HepG2 (cell line): ENCODE results near the gene OR14I1. TPM values are rescaled to one million over a fixed set of nuclear protein-coding genes. Genes with fewer than 3 reads are reported as not detected.

Source experiments
- ATAC-seq: fragments of 200-7000 bp; cut with Tn5 transposase; 3 replicates; pipeline ENCODE4 v1.9.1; 2020; ENCODE audit warnings: mild to moderate bottlenecking, moderate library complexity
- BruUV-seq: library from RNA; stranded (reverse); fragments of 400-500 nt; replicated peaks from 2 replicates; lab custom pipeline; 2021; lab: Mats Ljungman, UMichigan
- CTCF ChIA-PET: fragments of 300-600 bp; formaldehyde crosslinking; extraction: SDS; loops from one replicate; lab custom pipeline; 2021; ENCODE audit warnings: low total read pairs, inconsistent platforms, low intra/inter-chr PET ratio; lab: Yijun Ruan, JAX
- POLR2A ChIA-PET: fragments of 350-600 bp; sonication (Branson Sonifier 250); formaldehyde crosslinking; loops from one replicate; lab custom pipeline; 2020; ENCODE audit warnings: antibody characterized with exemption, inconsistent platforms; lab: Yijun Ruan, JAX
- DNase-seq: peaks from one replicate; pipeline ENCODE4 v3.0.0-alpha.2; 2015; ENCODE audit warnings: low spot score
- FAIRE-seq: peaks from 3 replicates; lab custom pipeline; 2011; peaks lifted over from hg19 to GRCh38; lab: Jason Lieb, UNC
- H2AFZ ChIP-seq: one replicate; pipeline ENCODE4 v1.6.1; 2011; ENCODE audit warnings: low read length, inconsistent platforms
- H3K27ac ChIP-seq: fragments of 300-600 bp; 3 replicates; pipeline ENCODE4 v1.8.0; 2011; ENCODE audit warnings: mixed run types, mild to moderate bottlenecking, mixed read lengths, low read length, inconsistent platforms; ENCODE audit not compliant: insufficient read depth; ENCODE audit errors: extremely low read length
- H3K27me3 ChIP-seq, 2 experiments: fragments of 200-600 bp in 1 of 2; 2 replicates in 1 of 2; 3 replicates in 1 of 2; pipeline versions ENCODE4 v1.6.0 to v1.8.0; 2011; ENCODE audit warnings: low read length in 2 of 2, mild to moderate bottlenecking in 2 of 2, moderate library complexity in 2 of 2, inconsistent platforms in 1 of 2; ENCODE audit not compliant: insufficient read depth in 2 of 2, control insufficient read depth in 1 of 2
- H3K36me3 ChIP-seq, 2 experiments: fragments of 200-600 bp in 1 of 2; replicated peaks in 1 of 2; 2 replicates in 1 of 2; 3 replicates in 1 of 2; pipeline versions ENCODE4 v1.5.1 to v1.8.0; 2011; ENCODE audit warnings: low read length in 2 of 2, inconsistent platforms in 1 of 2; ENCODE audit not compliant: insufficient read depth in 2 of 2, control insufficient read depth in 1 of 2
- H3K4me1 ChIP-seq: 2 replicates; pipeline ENCODE4 v1.5.1; 2012; ENCODE audit warnings: low read length, inconsistent platforms; ENCODE audit not compliant: insufficient read depth
- H3K4me2 ChIP-seq: 2 replicates; pipeline ENCODE4 v1.6.0; 2011; ENCODE audit warnings: low read depth, low read length, inconsistent platforms
- H3K4me3 ChIP-seq, 3 experiments: fragments of 200-600 bp in 1 of 3; sonication (generic), shearing (Covaris generic) in 1 of 3; replicated peaks in 1 of 3; 2 replicates each; pipeline ENCODE4 v1.5.1; 2011 to 2016; ENCODE audit warnings: low read length in 3 of 3, inconsistent platforms in 2 of 3, low read depth in 2 of 3, mild to moderate bottlenecking in 2 of 3, control low read depth in 1 of 3, mixed read lengths in 1 of 3; ENCODE audit not compliant: insufficient read depth in 1 of 3
- H3K79me2 ChIP-seq: one replicate; pipeline ENCODE4 v1.6.1; 2011; ENCODE audit warnings: low read length, inconsistent platforms; ENCODE audit not compliant: insufficient read depth
- H3K9ac ChIP-seq: 2 replicates; pipeline ENCODE4 v1.6.0; 2011; ENCODE audit warnings: mild to moderate bottlenecking, low read depth, low read length, inconsistent platforms; ENCODE audit not compliant: insufficient read depth
- H3K9me3 ChIP-seq: 2 replicates; pipeline ENCODE4 v1.5.1; 2012; ENCODE audit warnings: mild to moderate bottlenecking, low read length
- H4K20me1 ChIP-seq: 2 replicates; pipeline ENCODE4 v1.6.0; 2011; ENCODE audit warnings: inconsistent platforms, mild to moderate bottlenecking, low read length, moderate library complexity; ENCODE audit not compliant: insufficient read depth
- AFF4 ChIP-seq: sonication (generic); formaldehyde crosslinking; IDR thresholded peaks from 2 replicates; pipeline ENCODE4 v1.4.0; 2020; ENCODE audit warnings: missing genetic modification reagents
- FOSL1 ChIP-seq: sonication (generic); formaldehyde crosslinking; IDR thresholded peaks from 2 replicates; pipeline ENCODE4 v1.9.0; 2021; ENCODE audit warnings: missing genetic modification reagents, borderline replicate concordance
- MYC ChIP-seq: sonication (generic); formaldehyde crosslinking; IDR thresholded peaks from 2 replicates; pipeline ENCODE4 v1.9.0; 2021; ENCODE audit warnings: missing genetic modification reagents, borderline replicate concordance
- NCOA1 ChIP-seq: sonication (generic); formaldehyde crosslinking; IDR thresholded peaks from 2 replicates; pipeline ENCODE4 v1.9.0; 2021; ENCODE audit warnings: missing genetic modification reagents
- POLR2AphosphoS2 ChIP-seq: IDR thresholded peaks from 2 replicates; pipeline ENCODE4 v1.6.1; 2011; ENCODE audit warnings: low read depth, low read length, improper control_type of control experiment
- RCOR2 ChIP-seq: IDR thresholded peaks from 2 replicates; pipeline ENCODE4 v1.6.1; 2016; ENCODE audit warnings: missing biosample characterization, missing genetic modification reagents
- SAP130 ChIP-seq: IDR thresholded peaks from 2 replicates; pipeline ENCODE4 v1.6.1; 2016; ENCODE audit warnings: low read depth
- ZFP36L1 ChIP-seq: sonication (generic); formaldehyde crosslinking; IDR thresholded peaks from 2 replicates; pipeline ENCODE4 v1.8.0; 2022; ENCODE audit warnings: mild to moderate bottlenecking, missing genetic modification reagents, moderate library complexity
- ZFP82 ChIP-seq: sonication (generic); formaldehyde crosslinking; IDR thresholded peaks from 2 replicates; pipeline ENCODE4 v1.5.1; 2020; ENCODE audit warnings: mild to moderate bottlenecking, missing genetic modification reagents, borderline replicate concordance
- ZNF101 ChIP-seq: sonication (generic); formaldehyde crosslinking; IDR thresholded peaks from 2 replicates; pipeline ENCODE4 v1.4.0; 2020; ENCODE audit warnings: mild to moderate bottlenecking, low read depth, missing genetic modification reagents, borderline replicate concordance
- ZNF136 ChIP-seq: sonication (generic); formaldehyde crosslinking; IDR thresholded peaks from 2 replicates; pipeline ENCODE4 v1.8.1; 2022; ENCODE audit warnings: low read depth, mild to moderate bottlenecking, moderate library complexity, missing genetic modification reagents
- ZNF138 ChIP-seq: sonication (generic); formaldehyde crosslinking; IDR thresholded peaks from 2 replicates; pipeline ENCODE4 v1.5.0; 2020; ENCODE audit warnings: mild to moderate bottlenecking, low read depth, missing genetic modification reagents
- ZNF225 ChIP-seq: sonication (generic); formaldehyde crosslinking; IDR thresholded peaks from 2 replicates; pipeline ENCODE4 v1.4.0; 2020; ENCODE audit warnings: mild to moderate bottlenecking, missing genetic modification reagents
- ZNF230 ChIP-seq: sonication (generic); formaldehyde crosslinking; IDR thresholded peaks from 2 replicates; pipeline ENCODE4 v1.4.0; 2020; ENCODE audit warnings: mild to moderate bottlenecking, missing genetic modification reagents
- ZNF33A ChIP-seq: sonication (generic); formaldehyde crosslinking; IDR thresholded peaks from 2 replicates; pipeline ENCODE4 v1.5.1; 2020; ENCODE audit warnings: missing genetic modification reagents, mild to moderate bottlenecking, moderate library complexity, borderline replicate concordance
- WGBS: methylation state at CpG from one replicate; pipeline ENCODE4 v1.1.6; 2017; ENCODE audit warnings: low lambda C conversion rate; 5-methylcytosine and 5-hydroxymethylcytosine counted together
- in situ Hi-C: cut with HindIII; loops from 2 replicates; pipeline ENCODE4 v1.10.0; 2017; ENCODE audit warnings: low pct_unique_long_range_greater_than_20kb; ENCODE audit not compliant: extremely low pct_ligation_motif_present
- intact Hi-C: fragments of 100-400 bp; cut with micrococcal nuclease; formaldehyde crosslinking; loops from one replicate; pipeline ENCODE4 v1.10.0; 2022; ENCODE audit not compliant: unreplicated experiment
- polyA plus RNA-seq, 8 experiments: library from polyadenylated mRNA; depleted of rRNA in 3 of 8; stranded (reverse) in 7 of 8; unstranded in 1 of 8; fragments of >200 nt; fragmentation: Illumina TruSeq in 4 of 8; extraction: Trizol in 4 of 8; gene quantifications; 2 replicates each; pipeline versions ENCODE4 v1.2.1 to v1.2.3, GENCODE V29; 2011 to 2016; ENCODE audit warnings: low read depth in 4 of 8, missing spikeins in 1 of 8, mixed read lengths in 1 of 8; ENCODE audit not compliant: insufficient read depth in 1 of 8
- total RNA-seq, 5 experiments: library from RNA; depleted of rRNA; stranded (reverse); fragments of >200 nt; fragmentation: Illumina TruSeq; extraction: Trizol; gene quantifications; 2 replicates each; pipeline ENCODE4 v1.2.3, GENCODE V29; 2016; ENCODE audit warnings: low read depth in 1 of 5
- TF ChIP-seq, protein P1 (sequence below): fragments of 450-650 bp; IDR thresholded peaks from 2 replicates; pipeline ENCODE4 v1.6.1; 2016
- TF ChIP-seq, protein P2 (sequence below): IDR thresholded peaks from 2 replicates; pipeline ENCODE4 v1.4.0; 2020; ENCODE audit warnings: mild to moderate bottlenecking, missing genetic modification reagents

The OR14I1 gene
- total and polyA plus RNA-seq, 2 of the 13 experiments (the other 11 are each of a cell fraction or from before 2014, with no cell fraction given), result not detected

DNA sequence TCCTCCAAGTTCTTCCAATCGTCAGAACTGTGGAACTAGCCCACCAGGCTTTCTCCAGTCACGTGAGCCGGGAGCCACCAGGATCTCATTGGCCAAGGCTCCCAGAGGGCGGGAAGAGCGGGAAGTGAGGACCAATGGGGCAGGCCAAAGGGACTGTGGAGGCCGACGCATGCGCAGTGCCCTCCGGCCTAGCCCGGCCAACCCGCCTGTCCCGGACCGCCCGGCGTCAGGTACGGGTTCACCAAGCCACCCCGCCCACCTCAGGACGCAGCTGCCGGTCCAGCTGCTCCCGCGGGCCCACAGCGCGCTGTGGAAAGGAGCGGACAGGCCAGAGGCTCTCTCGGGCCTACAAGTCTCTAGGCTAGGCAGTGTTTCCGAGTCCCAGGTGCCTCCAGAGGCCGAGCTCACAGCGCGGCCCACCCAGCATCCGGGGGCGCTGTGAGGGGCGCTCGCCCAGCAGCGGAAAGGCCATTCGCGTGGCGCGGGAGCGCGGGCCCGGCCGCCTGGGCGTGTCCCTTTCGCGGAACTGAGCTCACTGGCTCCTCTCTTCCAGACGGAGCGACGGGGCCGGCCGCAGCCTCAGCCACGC lies 10.9 kb downstream of the OR14I1 start:
- Histone ChIP-seq H2AFZ (no peak overlapping the region), H3K4me1 (no peaks in the 10 kb centered on the region), H3K27me3 (no peaks in the 10 kb centered on the region), H3K79me2 (no peaks in the 10 kb centered on the region), H3K4me2 (no peak overlapping the region), H3K9me3 (no peaks in the 10 kb centered on the region), H3K27ac (no peak overlapping the region), H4K20me1 (no peaks in the 10 kb centered on the region), H3K9ac (no peak overlapping the region), H3K36me3 (no peaks in the 10 kb centered on the region), H3K4me3 (no peak overlapping the region)
- in situ Hi-C loops, result loop anchor here (10.0 kb wide), 1 partner anchor 67 kb away; no protein-coding TSS in a partner anchor
- ChIA-PET POLR2A (no interaction called here), CTCF (no interaction called here)
- WGBS, result 56% methylated on average over 16 of the region's 51 CpGs
- no TSS peak for BruUV-seq
- intact Hi-C loops, result no loop called here
- DNase-seq (no peak), ATAC-seq (no peak), FAIRE-seq (no peak)
- TF ChIP-seq, protein P1, sequence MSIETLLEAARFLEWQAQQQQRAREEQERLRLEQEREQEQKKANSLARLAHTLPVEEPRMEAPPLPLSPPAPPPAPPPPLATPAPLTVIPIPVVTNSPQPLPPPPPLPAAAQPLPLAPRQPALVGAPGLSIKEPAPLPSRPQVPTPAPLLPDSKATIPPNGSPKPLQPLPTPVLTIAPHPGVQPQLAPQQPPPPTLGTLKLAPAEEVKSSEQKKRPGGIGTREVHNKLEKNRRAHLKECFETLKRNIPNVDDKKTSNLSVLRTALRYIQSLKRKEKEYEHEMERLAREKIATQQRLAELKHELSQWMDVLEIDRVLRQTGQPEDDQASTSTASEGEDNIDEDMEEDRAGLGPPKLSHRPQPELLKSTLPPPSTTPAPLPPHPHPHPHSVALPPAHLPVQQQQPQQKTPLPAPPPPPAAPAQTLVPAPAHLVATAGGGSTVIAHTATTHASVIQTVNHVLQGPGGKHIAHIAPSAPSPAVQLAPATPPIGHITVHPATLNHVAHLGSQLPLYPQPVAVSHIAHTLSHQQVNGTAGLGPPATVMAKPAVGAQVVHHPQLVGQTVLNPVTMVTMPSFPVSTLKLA, result no peak
- TF ChIP-seq ZNF225 (CRISPR knock-in tag), result no peak
- no peak for TF ChIP-seq RCOR2 (CRISPR knock-in tag)
- TF ChIP-seq ZFP36L1 (CRISPR knock-in tag), result no peak
- TF ChIP-seq ZNF138 (CRISPR knock-in tag), result no peak
- TF ChIP-seq AFF4 (CRISPR knock-in tag), result no peak
- TF ChIP-seq ZFP82 (CRISPR knock-in tag), result no peak
- no peak for TF ChIP-seq ZNF230 (CRISPR knock-in tag)
- TF ChIP-seq ZNF136 (CRISPR knock-in tag), result no peak
- no peak for TF ChIP-seq SAP130
- TF ChIP-seq POLR2AphosphoS2, result no peak
- no peak for TF ChIP-seq MYC (CRISPR knock-in tag)
- no peak for TF ChIP-seq FOSL1 (CRISPR knock-in tag)
- no peak for TF ChIP-seq ZNF33A
- TF ChIP-seq, protein P2, sequence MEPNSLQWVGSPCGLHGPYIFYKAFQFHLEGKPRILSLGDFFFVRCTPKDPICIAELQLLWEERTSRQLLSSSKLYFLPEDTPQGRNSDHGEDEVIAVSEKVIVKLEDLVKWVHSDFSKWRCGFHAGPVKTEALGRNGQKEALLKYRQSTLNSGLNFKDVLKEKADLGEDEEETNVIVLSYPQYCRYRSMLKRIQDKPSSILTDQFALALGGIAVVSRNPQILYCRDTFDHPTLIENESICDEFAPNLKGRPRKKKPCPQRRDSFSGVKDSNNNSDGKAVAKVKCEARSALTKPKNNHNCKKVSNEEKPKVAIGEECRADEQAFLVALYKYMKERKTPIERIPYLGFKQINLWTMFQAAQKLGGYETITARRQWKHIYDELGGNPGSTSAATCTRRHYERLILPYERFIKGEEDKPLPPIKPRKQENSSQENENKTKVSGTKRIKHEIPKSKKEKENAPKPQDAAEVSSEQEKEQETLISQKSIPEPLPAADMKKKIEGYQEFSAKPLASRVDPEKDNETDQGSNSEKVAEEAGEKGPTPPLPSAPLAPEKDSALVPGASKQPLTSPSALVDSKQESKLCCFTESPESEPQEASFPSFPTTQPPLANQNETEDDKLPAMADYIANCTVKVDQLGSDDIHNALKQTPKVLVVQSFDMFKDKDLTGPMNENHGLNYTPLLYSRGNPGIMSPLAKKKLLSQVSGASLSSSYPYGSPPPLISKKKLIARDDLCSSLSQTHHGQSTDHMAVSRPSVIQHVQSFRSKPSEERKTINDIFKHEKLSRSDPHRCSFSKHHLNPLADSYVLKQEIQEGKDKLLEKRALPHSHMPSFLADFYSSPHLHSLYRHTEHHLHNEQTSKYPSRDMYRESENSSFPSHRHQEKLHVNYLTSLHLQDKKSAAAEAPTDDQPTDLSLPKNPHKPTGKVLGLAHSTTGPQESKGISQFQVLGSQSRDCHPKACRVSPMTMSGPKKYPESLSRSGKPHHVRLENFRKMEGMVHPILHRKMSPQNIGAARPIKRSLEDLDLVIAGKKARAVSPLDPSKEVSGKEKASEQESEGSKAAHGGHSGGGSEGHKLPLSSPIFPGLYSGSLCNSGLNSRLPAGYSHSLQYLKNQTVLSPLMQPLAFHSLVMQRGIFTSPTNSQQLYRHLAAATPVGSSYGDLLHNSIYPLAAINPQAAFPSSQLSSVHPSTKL, result no peak
- no peak for TF ChIP-seq NCOA1 (CRISPR knock-in tag)
- no peak for TF ChIP-seq ZNF101
